Esophagus muscularis mucosa (tissue), 4 donors: ENCODE data around the gene PIP5K1B. TPM values are rescaled to one million over a fixed set of nuclear protein-coding genes. Genes with fewer than 3 reads are reported as not detected.

Experiments
- DNase-seq: peaks from one replicate; pipeline ENCODE4 v3.0.0-alpha.2; 2017; ENCODE audit errors: extremely low spot score
- H3K27ac ChIP-seq, 4 donors: fragments of 200-600 bp; sonication (generic); replicated peaks in 1 of 4; 1 replicate in 3 of 4; 2 replicates in 1 of 4; pipeline ENCODE4 v1.5.1; 2016 to 2019; ENCODE audit warnings: mild to moderate bottlenecking in 1 of 4
- H3K27me3 ChIP-seq, 4 donors: fragments of 200-600 bp; sonication (generic); one replicate each; pipeline versions ENCODE4 v1.5.1 to v1.6.0; 2016 to 2019
- H3K36me3 ChIP-seq, 4 donors: fragments of 200-600 bp; sonication (generic); one replicate each; pipeline ENCODE4 v1.5.1; 2016 to 2019
- H3K4me1 ChIP-seq, 4 donors: fragments of 200-600 bp; sonication (generic); one replicate each; pipeline ENCODE4 v1.5.1; 2016 to 2019
- H3K4me3 ChIP-seq, 4 donors: fragments of 200-600 bp; sonication (generic); 1 replicate in 2 of 4; 2 replicates in 2 of 4; pipeline ENCODE4 v1.5.1; 2016 to 2019; ENCODE audit warnings: mild to moderate bottlenecking in 4 of 4, moderate library complexity in 1 of 4
- H3K9me3 ChIP-seq, 4 donors: fragments of 200-600 bp; sonication (generic); 1 replicate in 3 of 4; 2 replicates in 1 of 4; pipeline ENCODE4 v1.5.1; 2016 to 2019
- EP300 ChIP-seq: sonication (generic); formaldehyde crosslinking; IDR thresholded peaks from one replicate; pipeline ENCODE4 v1.6.1; 2017; ENCODE audit warnings: antibody characterized with exemption
- POLR2A ChIP-seq: fragments of 450-650 bp; IDR thresholded peaks from one replicate; pipeline ENCODE4 v1.6.1; 2017; ENCODE audit warnings: antibody characterized with exemption, moderate library complexity, mild to moderate bottlenecking, low read depth
- POLR2AphosphoS5 ChIP-seq, 2 donors: sonication (generic); formaldehyde crosslinking; IDR thresholded peaks; one replicate each; pipeline ENCODE4 v1.6.1; 2017; ENCODE audit warnings: antibody characterized with exemption in 2 of 2
- WGBS: methylation state at CpG from one replicate; pipeline ENCODE4 v1.1.5; 2018; 5-methylcytosine and 5-hydroxymethylcytosine counted together
- intact Hi-C: fragments of 100-400 bp; cut with DNase I; formaldehyde crosslinking; loops from one replicate; pipeline ENCODE4 v1.15.1; 2023
- total RNA-seq, 4 donors: library from RNA; depleted of rRNA; stranded (reverse); fragments of >200 nt; gene quantifications; one replicate each; pipeline versions ENCODE4 v1.1.0 to v1.2.1, GENCODE V29; 2016
- TF ChIP-seq, protein P1 (sequence below), 3 experiments: fragments of 200-600 bp in 2 of 3; fragments of 450-650 bp in 1 of 3; sonication (generic) in 2 of 3; IDR thresholded peaks; one replicate each; pipeline ENCODE4 v1.5.1; 2017 to 2019; ENCODE audit warnings: antibody characterized with exemption in 3 of 3, mild to moderate bottlenecking in 2 of 3, moderate library complexity in 1 of 3

PIP5K1B gene
- total RNA-seq, 4 donors from 2014 or later = 0.42 to 1.7 (median 1.2) TPM

DNA sequence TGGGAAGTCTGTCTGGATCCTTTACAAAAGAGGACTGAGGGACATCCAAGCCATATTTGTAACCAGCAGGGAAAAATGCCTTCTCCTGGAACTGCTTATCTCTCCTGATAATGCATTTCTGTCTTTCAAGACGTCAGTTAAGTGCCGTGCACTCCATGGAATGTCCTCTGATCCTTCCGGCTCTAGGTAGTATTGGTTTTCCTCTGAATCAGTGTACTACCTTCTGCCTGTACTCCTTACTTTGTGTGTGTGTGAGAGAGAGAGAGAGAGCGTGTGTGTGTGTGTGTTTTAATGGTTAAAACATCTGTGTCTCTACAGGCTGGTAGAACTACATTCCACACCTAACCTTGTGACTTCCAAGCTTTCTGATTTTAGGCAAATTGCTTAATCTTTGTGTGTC lies 89.9 kb downstream of the PIP5K1B start:
- no peaks in the 10 kb centered on the region for H3K36me3 ChIP-seq
- peaks cover 0 to 4% (median 0%) of the 10 kb centered on the region in 4 donors for H3K4me1 ChIP-seq
- DNase-seq = no peak
- 45% methylated on average over 4 of the region's 4 CpGs for WGBS
- H3K9me3 ChIP-seq = no peaks in the 10 kb centered on the region
- TF ChIP-seq POLR2A = no peak
- TF ChIP-seq EP300 = no peak
- TF ChIP-seq POLR2AphosphoS5 (IDR thresholded peaks at IDR 0.05) = no peak
- TF ChIP-seq, protein P1, sequence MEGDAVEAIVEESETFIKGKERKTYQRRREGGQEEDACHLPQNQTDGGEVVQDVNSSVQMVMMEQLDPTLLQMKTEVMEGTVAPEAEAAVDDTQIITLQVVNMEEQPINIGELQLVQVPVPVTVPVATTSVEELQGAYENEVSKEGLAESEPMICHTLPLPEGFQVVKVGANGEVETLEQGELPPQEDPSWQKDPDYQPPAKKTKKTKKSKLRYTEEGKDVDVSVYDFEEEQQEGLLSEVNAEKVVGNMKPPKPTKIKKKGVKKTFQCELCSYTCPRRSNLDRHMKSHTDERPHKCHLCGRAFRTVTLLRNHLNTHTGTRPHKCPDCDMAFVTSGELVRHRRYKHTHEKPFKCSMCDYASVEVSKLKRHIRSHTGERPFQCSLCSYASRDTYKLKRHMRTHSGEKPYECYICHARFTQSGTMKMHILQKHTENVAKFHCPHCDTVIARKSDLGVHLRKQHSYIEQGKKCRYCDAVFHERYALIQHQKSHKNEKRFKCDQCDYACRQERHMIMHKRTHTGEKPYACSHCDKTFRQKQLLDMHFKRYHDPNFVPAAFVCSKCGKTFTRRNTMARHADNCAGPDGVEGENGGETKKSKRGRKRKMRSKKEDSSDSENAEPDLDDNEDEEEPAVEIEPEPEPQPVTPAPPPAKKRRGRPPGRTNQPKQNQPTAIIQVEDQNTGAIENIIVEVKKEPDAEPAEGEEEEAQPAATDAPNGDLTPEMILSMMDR (IDR thresholded peaks at IDR 0.05) = no peak
- H3K4me3 ChIP-seq = no peak overlapping the region
- H3K27me3 ChIP-seq = peaks cover 0 to 3% (median 0%) of the 10 kb centered on the region in 4 donors
- intact Hi-C loops = no loop called here
- no peak overlapping the region for H3K27ac ChIP-seq

DNA sequence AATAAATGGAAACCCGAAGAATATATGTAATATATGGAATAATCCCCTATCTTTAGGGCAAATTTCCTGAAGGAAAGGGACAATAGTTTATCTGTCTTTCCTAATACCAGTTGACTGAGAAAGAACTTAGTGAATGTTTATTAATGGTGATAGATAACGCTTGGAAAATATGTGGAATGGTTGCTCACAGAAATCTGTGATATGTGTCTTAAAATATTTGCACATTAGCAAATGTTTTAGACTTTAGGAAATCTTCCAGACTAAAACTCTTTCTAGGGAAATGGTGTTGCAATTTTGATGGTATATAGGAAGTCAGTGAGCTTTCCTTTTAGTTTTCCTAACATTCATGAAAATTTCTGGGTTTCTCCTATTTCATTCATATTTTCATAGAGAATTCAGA lies 90.4 kb downstream of the PIP5K1B start:
- DNase-seq = no peak
- H3K4me1 ChIP-seq = peaks cover 0 to 4% (median 0%) of the 10 kb centered on the region in 4 donors
- intact Hi-C loops = no loop called here
- TF ChIP-seq POLR2A (no peak), POLR2AphosphoS5 (IDR thresholded peaks at IDR 0.05) (no peak)
- WGBS = 81% methylated on average over 2 of the region's 2 CpGs
- H3K27ac ChIP-seq = no peak overlapping the region
- H3K4me3 ChIP-seq = no peak overlapping the region
- H3K36me3 ChIP-seq = no peaks in the 10 kb centered on the region
- H3K9me3 ChIP-seq = no peaks in the 10 kb centered on the region
- peaks cover 0 to 3% (median 0%) of the 10 kb centered on the region in 4 donors for H3K27me3 ChIP-seq

DNA sequence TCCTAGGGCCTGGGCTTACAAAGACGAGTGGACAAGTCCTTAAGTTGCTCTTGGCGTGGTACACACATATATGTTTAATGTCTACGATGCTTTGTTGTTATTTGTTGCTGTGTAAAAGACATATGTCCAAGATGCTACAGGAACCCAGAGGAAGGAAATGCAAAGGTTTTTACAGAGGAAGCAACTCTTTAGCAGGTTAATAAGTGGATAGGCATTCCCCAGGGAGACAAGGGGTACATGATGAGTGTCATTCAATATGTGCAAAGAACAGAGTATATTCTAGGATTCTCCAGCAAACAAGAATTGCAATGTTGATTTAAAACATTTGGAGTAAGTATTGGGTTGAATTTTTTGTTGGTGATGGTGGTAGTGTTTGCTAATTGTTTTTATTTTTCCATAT lies 92.1 kb downstream of the PIP5K1B start:
- Histone ChIP-seq H3K36me3 (no peaks in the 10 kb centered on the region), H3K4me3 (no peak overlapping the region), H3K4me1 (no peaks in the 10 kb centered on the region), H3K9me3 (no peaks in the 10 kb centered on the region), H3K27me3 (peaks cover 0 to 3% (median 0%) of the 10 kb centered on the region in 4 donors), H3K27ac (no peak overlapping the region)
- TF ChIP-seq, protein P1 (IDR thresholded peaks at IDR 0.05) = no peak
- TF ChIP-seq POLR2AphosphoS5 (IDR thresholded peaks at IDR 0.05) = no peak
- TF ChIP-seq POLR2A = no peak
- no peak for TF ChIP-seq EP300
- DNase-seq = no peak
- WGBS = 91% methylated on average over 3 of the region's 3 CpGs
- intact Hi-C loops = no loop called here

DNA sequence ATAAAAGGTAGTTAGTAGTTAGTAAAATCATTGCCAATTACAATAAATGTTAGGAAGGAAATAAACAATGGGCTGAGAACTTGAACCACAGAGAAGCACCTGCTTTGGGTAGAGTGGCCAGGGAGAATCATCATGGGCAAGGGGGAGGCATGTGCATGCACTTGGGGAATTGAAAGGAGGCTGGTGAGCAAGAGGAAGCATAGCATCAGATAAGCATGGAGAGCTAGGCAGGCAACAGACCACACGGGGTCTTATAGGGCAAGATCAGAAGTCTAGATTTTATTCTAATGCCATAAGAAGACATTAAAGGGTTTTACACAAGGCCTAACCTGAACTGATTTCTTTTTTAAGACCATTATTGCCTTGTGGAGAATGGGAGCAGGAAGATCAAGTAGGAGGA lies 93.4 kb downstream of the PIP5K1B start:
- Histone ChIP-seq H3K9me3 (no peaks in the 10 kb centered on the region), H3K4me1 (no peaks in the 10 kb centered on the region), H3K27me3 (peaks cover 0 to 3% (median 0%) of the 10 kb centered on the region in 4 donors), H3K27ac (no peak overlapping the region), H3K36me3 (no peaks in the 10 kb centered on the region), H3K4me3 (no peak overlapping the region)
- intact Hi-C loops = no loop called here
- no peak for DNase-seq
- WGBS = 92% methylated on average over 1 of the region's 1 CpG
- TF ChIP-seq POLR2AphosphoS5 (IDR thresholded peaks at IDR 0.05) = no peak
- no peak for TF ChIP-seq EP300
- TF ChIP-seq, protein P1 (IDR thresholded peaks at IDR 0.05) = no peak
- TF ChIP-seq POLR2A = no peak

DNA sequence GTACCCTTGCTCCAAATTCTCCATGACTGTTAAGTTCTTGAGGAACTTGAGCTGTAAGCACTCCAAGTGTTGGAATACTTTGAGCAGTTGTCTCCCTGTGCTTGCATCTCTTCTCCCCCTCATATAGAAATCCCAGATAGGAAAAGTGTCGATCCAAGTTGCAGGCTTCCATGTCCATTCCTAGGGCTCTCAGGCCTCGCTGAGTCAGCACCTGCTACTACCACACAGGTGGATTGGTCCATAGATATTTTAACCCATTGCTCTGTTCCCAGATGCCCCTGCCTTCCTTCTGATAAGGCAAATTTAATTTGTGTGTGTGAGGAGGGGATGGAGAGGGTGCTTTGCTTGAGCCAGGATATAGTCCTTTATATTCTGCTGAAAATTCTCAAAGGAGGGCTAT lies 95.8 kb downstream of the PIP5K1B start:
- Histone ChIP-seq H3K4me1 (peaks cover 0 to 4% (median 0%) of the 10 kb centered on the region in 4 donors), H3K9me3 (no peaks in the 10 kb centered on the region), H3K27ac (no peak overlapping the region), H3K4me3 (no peak overlapping the region), H3K27me3 (peaks cover 0 to 3% (median 0%) of the 10 kb centered on the region in 4 donors), H3K36me3 (no peaks in the 10 kb centered on the region)
- no peak for TF ChIP-seq POLR2AphosphoS5 (IDR thresholded peaks at IDR 0.05)
- TF ChIP-seq POLR2A = no peak
- TF ChIP-seq, protein P1 (IDR thresholded peaks at IDR 0.05) = no peak
- TF ChIP-seq EP300 = no peak
- WGBS = 79% methylated on average over 2 of the region's 2 CpGs
- intact Hi-C loops = no loop called here
- DNase-seq = no peak
